A673 (cell line): ENCODE measurements around the gene SLC15A1. TPM values are rescaled to one million over a fixed set of nuclear protein-coding genes. Genes with fewer than 3 reads are reported as not detected.

Experiments
- BruUV-seq: library from RNA; stranded (reverse); fragments of 400-500 nt; replicated peaks from 2 replicates; lab custom pipeline; 2021; lab: Mats Ljungman, UMichigan
- CTCF ChIA-PET: fragments of 300-600 bp; sonication (Branson Sonifier 250); formaldehyde crosslinking; loops from one replicate; lab custom pipeline; 2022; ENCODE audit warnings: antibody characterized with exemption; lab: Charles Lee
- POLR2A ChIA-PET: fragments of 300-600 bp; sonication (Branson Sonifier 250); formaldehyde crosslinking; loops from one replicate; lab custom pipeline; 2022; ENCODE audit warnings: antibody characterized with exemption; ENCODE audit not compliant: low non-redundant PET; lab: Charles Lee
- DNase-seq: peaks from one replicate; pipeline ENCODE4 v3.0.0-alpha.2; 2015; ENCODE audit warnings: low spot score
- H3K27ac ChIP-seq: fragments of 200-600 bp; sonication (generic); 2 replicates; pipeline ENCODE4 v1.5.1; 2016; ENCODE audit warnings: mixed run types, low read depth, mild to moderate bottlenecking, mixed read lengths, antibody characterized with exemption, low read length; ENCODE audit not compliant: poor library complexity, severe bottlenecking
- H3K27me3 ChIP-seq: fragments of 200-600 bp; sonication (generic); replicated peaks from 2 replicates; pipeline ENCODE4 v1.6.1; 2017; ENCODE audit warnings: mixed run types, low read depth, mild to moderate bottlenecking, mixed read lengths, antibody characterized with exemption, low read length; ENCODE audit not compliant: insufficient read depth, poor library complexity
- H3K36me3 ChIP-seq: fragments of 200-600 bp; sonication (generic); 2 replicates; pipeline ENCODE4 v1.6.1; 2016; ENCODE audit warnings: mixed run types, mild to moderate bottlenecking, mixed read lengths, antibody characterized with exemption, low read length; ENCODE audit not compliant: insufficient read depth, poor library complexity, severe bottlenecking
- H3K4me1 ChIP-seq: fragments of 200-600 bp; sonication (generic); 2 replicates; pipeline ENCODE4 v1.6.1; 2017; ENCODE audit warnings: mixed run types, mild to moderate bottlenecking, mixed read lengths, antibody characterized with exemption, low read length; ENCODE audit not compliant: insufficient read depth, poor library complexity, severe bottlenecking
- H3K4me3 ChIP-seq: fragments of 200-600 bp; sonication (generic); 2 replicates; pipeline ENCODE4 v1.5.1; 2016; ENCODE audit warnings: low read depth, mixed run types, mild to moderate bottlenecking, mixed read lengths, low read length; ENCODE audit not compliant: poor library complexity, severe bottlenecking
- H3K9me3 ChIP-seq: fragments of 200-600 bp; sonication (generic); 2 replicates; pipeline ENCODE4 v1.6.1; 2016; ENCODE audit warnings: mixed run types, low read depth, mild to moderate bottlenecking, mixed read lengths, antibody characterized with exemption, low read length; ENCODE audit not compliant: poor library complexity, severe bottlenecking
- CTCF ChIP-seq: fragments of 300-800, 200-600 bp; sonication (generic); conservative IDR thresholded peaks from 2 replicates; pipeline ENCODE4 v1.5.1; 2017; ENCODE audit warnings: low read depth, mild to moderate bottlenecking, antibody characterized with exemption, low read length, moderate library complexity, mixed read lengths
- EZH2 ChIP-seq: fragments of 200-600 bp; sonication (generic); IDR thresholded peaks from 2 replicates; pipeline ENCODE4 v1.6.1; 2017; ENCODE audit warnings: borderline replicate concordance, low read depth, mild to moderate bottlenecking, mixed read lengths, antibody characterized with exemption, low read length; ENCODE audit not compliant: poor library complexity, severe bottlenecking
- intact Hi-C: fragments of 100-400 bp; cut with micrococcal nuclease; formaldehyde crosslinking; loops from one replicate; pipeline ENCODE4 v1.10.0; 2022; ENCODE audit not compliant: unreplicated experiment
- total RNA-seq: library from RNA; stranded (reverse); gene quantifications from 2 replicates; pipeline ENCODE4 v1.2.3, GENCODE V29; 2021

Gene SLC15A1
- total RNA-seq, 1 experiment from 2014 or later, result not detected

GRCh38 chr13:98717256-98717655 lies 35.2 kb downstream of the SLC15A1 start:
- POLR2A ChIA-PET, result no interaction called here
- CTCF ChIA-PET, result no interaction called here
- Histone ChIP-seq H3K4me1 (no peaks in the 10 kb centered on the region), H3K4me3 (no peak overlapping the region), H3K36me3 (no peaks in the 10 kb centered on the region), H3K27ac (no peak overlapping the region), H3K9me3 (no peaks in the 10 kb centered on the region), H3K27me3 (no peaks in the 10 kb centered on the region)
- intact Hi-C loops, result no loop called here
- BruUV-seq, result no TSS peak
- no peak for TF ChIP-seq EZH2
- no peak for TF ChIP-seq CTCF
- DNase-seq, result no peak

GRCh38 chr13:98710521-98710920 lies 42.0 kb downstream of the SLC15A1 start:
- CTCF ChIA-PET, result no interaction called here
- TF ChIP-seq CTCF, result no peak
- no peak for TF ChIP-seq EZH2
- POLR2A ChIA-PET, result no interaction called here

GRCh38 chr13:98707281-98707999 lies 45.0 kb downstream of the SLC15A1 start:
- ChIA-PET CTCF (no interaction called here), POLR2A (no interaction called here)
- BruUV-seq, result no TSS peak
- H3K4me1 ChIP-seq, result no peaks in the 10 kb centered on the region
- no peaks in the 10 kb centered on the region for H3K9me3 ChIP-seq
- no peak overlapping the region for H3K27ac ChIP-seq
- no peak for TF ChIP-seq EZH2
- TF ChIP-seq CTCF, result no peak
- intact Hi-C loops, result no loop called here
- no peak overlapping the region for H3K4me3 ChIP-seq
- no peaks in the 10 kb centered on the region for H3K27me3 ChIP-seq
- no peak for DNase-seq
- H3K36me3 ChIP-seq, result no peaks in the 10 kb centered on the region

More at GRCh38 chr13:98710521-98710920, 42.0 kb downstream of the SLC15A1 start:
- H3K36me3 ChIP-seq, result no peaks in the 10 kb centered on the region
- no peaks in the 10 kb centered on the region for H3K9me3 ChIP-seq
- no peak for DNase-seq
- H3K27me3 ChIP-seq, result no peaks in the 10 kb centered on the region
- no peak overlapping the region for H3K4me3 ChIP-seq
- BruUV-seq, result no TSS peak
- H3K4me1 ChIP-seq, result no peaks in the 10 kb centered on the region
- intact Hi-C loops, result no loop called here
- H3K27ac ChIP-seq, result no peak overlapping the region
